Activated naive CD4-positive, alpha-beta T cell treated with anti-CD3 and anti-CD28 coated beads, Interleukin-2, amount 10 ng/mL, durations not matched to agents 7 days and 5 days (primary cell): ENCODE data around the gene DACH1.

ENCODE experiments used
- CTCF ChIA-PET: fragments of 350-600 bp; sonication (Branson Sonifier 250); formaldehyde crosslinking; loops from one replicate; lab custom pipeline; 2021; ENCODE audit warnings: antibody characterized with exemption; lab: Charles Lee
- DNase-seq: peaks from one replicate; pipeline ENCODE4 v3.0.0-alpha.2; 2020
- H3K27ac Mint-ChIP-seq: one replicate; pipeline ENCODE4 v1.8.0; 2021; ENCODE audit warnings: mild to moderate bottlenecking, moderate library complexity, mixed read lengths
- H3K27me3 Mint-ChIP-seq: one replicate; pipeline ENCODE4 v1.8.0; 2021; ENCODE audit warnings: mild to moderate bottlenecking, mixed read lengths
- H3K36me3 Mint-ChIP-seq: one replicate; pipeline ENCODE4 v1.8.0; 2021; ENCODE audit warnings: mixed read lengths
- H3K4me1 Mint-ChIP-seq: one replicate; pipeline ENCODE4 v1.8.0; 2021; ENCODE audit warnings: mixed read lengths
- H3K4me3 Mint-ChIP-seq: one replicate; pipeline ENCODE4 v1.8.0; 2021; ENCODE audit warnings: mild to moderate bottlenecking, moderate library complexity, mixed read lengths
- H3K9me3 Mint-ChIP-seq: one replicate; pipeline ENCODE4 v1.8.0; 2021; ENCODE audit warnings: mixed read lengths

Gene DACH1

GRCh38 chr13:71634602-71635443, 232.2 kb downstream of the DACH1 start:
- no peaks in the 10 kb centered on the region for H3K9me3 Mint-ChIP-seq
- H3K36me3 Mint-ChIP-seq = no peaks in the 10 kb centered on the region
- H3K4me1 Mint-ChIP-seq = no peaks in the 10 kb centered on the region
- DNase-seq = no peak
- H3K4me3 Mint-ChIP-seq = no peak overlapping the region
- CTCF ChIA-PET = no interaction called here
- no peaks in the 10 kb centered on the region for H3K27me3 Mint-ChIP-seq
- no peak overlapping the region for H3K27ac Mint-ChIP-seq

GRCh38 chr13:71634182-71634581, 232.8 kb downstream of the DACH1 start:
- CTCF ChIA-PET = no interaction called here
- no peaks in the 10 kb centered on the region for H3K27me3 Mint-ChIP-seq
- H3K4me3 Mint-ChIP-seq = no peak overlapping the region
- H3K27ac Mint-ChIP-seq = no peak overlapping the region
- no peaks in the 10 kb centered on the region for H3K36me3 Mint-ChIP-seq
- no peaks in the 10 kb centered on the region for H3K4me1 Mint-ChIP-seq
- no peak for DNase-seq
- H3K9me3 Mint-ChIP-seq = no peaks in the 10 kb centered on the region

GRCh38 chr13:71632721-71633120, 234.3 kb downstream of the DACH1 start:
- H3K4me1 Mint-ChIP-seq = no peaks in the 10 kb centered on the region
- no peaks in the 10 kb centered on the region for H3K9me3 Mint-ChIP-seq
- no peak overlapping the region for H3K4me3 Mint-ChIP-seq
- no peak overlapping the region for H3K27ac Mint-ChIP-seq
- DNase-seq = no peak
- no peaks in the 10 kb centered on the region for H3K36me3 Mint-ChIP-seq
- no peaks in the 10 kb centered on the region for H3K27me3 Mint-ChIP-seq
- CTCF ChIA-PET = no interaction called here

GRCh38 chr13:71632206-71632605, 234.8 kb downstream of the DACH1 start:
- Mint-ChIP-seq H3K4me1 (no peaks in the 10 kb centered on the region), H3K27me3 (no peaks in the 10 kb centered on the region), H3K9me3 (no peaks in the 10 kb centered on the region), H3K4me3 (no peak overlapping the region), H3K27ac (no peak overlapping the region), H3K36me3 (no peaks in the 10 kb centered on the region)
- no peak for DNase-seq
- CTCF ChIA-PET = no interaction called here

DNA sequence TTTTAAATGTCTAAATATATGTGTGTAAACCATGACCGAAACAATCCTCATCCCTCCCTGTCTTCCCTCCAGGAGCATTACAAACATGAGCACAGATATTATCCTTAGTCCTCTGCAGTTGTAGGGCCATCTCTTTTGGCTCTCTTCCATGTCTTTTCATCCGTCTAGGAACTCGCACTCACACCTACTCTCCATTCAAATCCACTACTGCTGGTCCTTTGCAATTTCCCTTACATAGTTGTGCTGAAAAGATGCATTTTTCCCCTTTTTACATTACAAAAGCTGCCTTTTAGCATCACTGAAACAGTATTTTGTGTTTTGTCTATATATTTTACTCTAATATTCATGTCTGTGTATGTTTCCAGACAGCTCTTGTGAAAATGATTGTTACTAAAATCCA, 237.8 kb downstream of the DACH1 start:
- Mint-ChIP-seq H3K9me3 (no peaks in the 10 kb centered on the region), H3K4me3 (no peak overlapping the region), H3K27me3 (no peaks in the 10 kb centered on the region), H3K27ac (no peak overlapping the region), H3K36me3 (no peaks in the 10 kb centered on the region), H3K4me1 (no peaks in the 10 kb centered on the region)
- DNase-seq = no peak
- CTCF ChIA-PET = no interaction called here

DNA sequence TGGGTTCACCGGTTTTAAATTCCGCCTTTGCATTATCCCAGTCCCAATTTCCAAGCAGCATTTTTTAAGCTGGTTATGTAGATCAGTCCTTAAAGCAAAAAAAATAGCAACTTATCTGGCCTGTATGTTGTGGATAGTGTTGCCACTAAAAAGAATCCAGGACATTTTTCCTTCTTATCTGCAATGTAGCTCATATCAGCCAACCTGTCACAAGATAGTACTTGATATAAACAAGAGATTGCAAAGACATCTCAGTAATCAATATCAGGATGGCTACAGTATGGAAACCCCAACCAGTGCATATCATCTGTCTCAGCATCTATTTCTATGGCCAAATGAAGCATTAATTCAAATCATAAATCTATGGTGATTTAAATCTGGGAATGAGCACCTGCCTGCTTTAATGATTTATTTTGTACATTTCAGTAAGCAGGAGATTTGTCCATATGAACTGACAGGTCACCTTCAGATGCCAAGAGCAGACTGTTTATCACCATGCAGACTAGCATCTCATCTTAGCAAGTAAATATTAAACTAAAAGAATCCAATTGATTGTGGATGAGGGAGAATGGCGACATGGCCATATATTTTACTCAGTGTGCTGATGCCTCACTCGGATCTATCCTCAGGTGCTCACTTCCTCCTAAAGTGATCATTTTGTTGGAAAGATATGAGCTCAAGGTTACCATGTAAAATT, 240.4 kb downstream of the DACH1 start:
- no peaks in the 10 kb centered on the region for H3K36me3 Mint-ChIP-seq
- DNase-seq = no peak
- no peaks in the 10 kb centered on the region for H3K27me3 Mint-ChIP-seq
- H3K4me1 Mint-ChIP-seq = no peaks in the 10 kb centered on the region
- CTCF ChIA-PET = no interaction called here
- no peak overlapping the region for H3K4me3 Mint-ChIP-seq
- H3K9me3 Mint-ChIP-seq = no peaks in the 10 kb centered on the region
- no peak overlapping the region for H3K27ac Mint-ChIP-seq

DNA sequence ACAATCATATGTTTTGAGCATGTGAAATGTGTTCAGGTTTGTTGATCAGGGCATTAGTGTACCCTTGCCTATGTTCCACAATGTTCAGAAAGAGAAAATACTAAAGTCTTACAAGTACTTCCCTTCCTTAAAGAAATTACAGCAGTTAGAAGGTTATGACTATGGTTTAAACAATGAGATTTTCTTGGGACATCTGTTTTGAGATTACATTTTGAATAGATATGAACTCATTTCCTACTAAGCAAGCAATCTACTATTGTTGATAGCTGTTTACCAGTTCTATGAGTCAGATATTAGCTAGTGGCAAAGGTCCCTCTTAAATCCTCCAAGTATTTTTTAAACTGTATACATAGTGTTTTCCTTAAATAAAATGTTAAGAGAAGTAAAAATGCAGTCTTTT, 241.3 kb downstream of the DACH1 start:
- H3K27me3 Mint-ChIP-seq = no peaks in the 10 kb centered on the region
- H3K9me3 Mint-ChIP-seq = no peaks in the 10 kb centered on the region
- CTCF ChIA-PET = no interaction called here
- no peak for DNase-seq
- no peak overlapping the region for H3K4me3 Mint-ChIP-seq
- H3K27ac Mint-ChIP-seq = no peak overlapping the region
- no peaks in the 10 kb centered on the region for H3K36me3 Mint-ChIP-seq
- H3K4me1 Mint-ChIP-seq = no peaks in the 10 kb centered on the region

GRCh38 chr13:71624653-71625600, 242.1 kb downstream of the DACH1 start:
- Mint-ChIP-seq H3K27me3 (no peaks in the 10 kb centered on the region), H3K36me3 (no peaks in the 10 kb centered on the region), H3K27ac (no peak overlapping the region), H3K9me3 (no peaks in the 10 kb centered on the region), H3K4me1 (no peaks in the 10 kb centered on the region), H3K4me3 (no peak overlapping the region)
- no peak for DNase-seq
- CTCF ChIA-PET = no interaction called here

- no peak overlapping the region for H3K4me3 Mint-ChIP-seq
- no peaks in the 10 kb centered on the region for H3K36me3 Mint-ChIP-seq
- H3K4me1 Mint-ChIP-seq = no peaks in the 10 kb centered on the region
- no peaks in the 10 kb centered on the region for H3K27me3 Mint-ChIP-seq
- no peak for DNase-seq
- H3K27ac Mint-ChIP-seq = no peak overlapping the region
- no peaks in the 10 kb centered on the region for H3K9me3 Mint-ChIP-seq
- CTCF ChIA-PET = no interaction called here
These were observed 245.6 kb downstream of the DACH1 start for GRCh38 chr13:71621174-71622124.

DNA sequence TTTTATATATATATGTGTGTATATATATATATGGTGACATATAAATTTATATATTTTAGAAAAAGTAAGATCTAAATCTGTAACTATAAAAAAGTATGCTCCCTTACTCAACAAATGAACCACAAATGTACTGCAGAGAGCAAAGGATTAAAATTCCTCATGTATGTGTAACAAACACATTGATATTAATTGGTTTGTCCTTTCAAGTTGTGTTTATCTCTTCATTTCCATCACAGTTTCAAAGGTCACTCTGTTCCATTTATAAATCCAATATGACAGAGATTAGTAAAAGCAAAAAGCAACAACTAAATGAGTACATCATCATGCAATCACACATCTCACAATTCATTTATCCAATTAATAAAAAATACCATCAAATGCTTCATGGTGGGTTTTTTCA, 247.9 kb downstream of the DACH1 start:
- H3K4me3 Mint-ChIP-seq = no peak overlapping the region
- no peaks in the 10 kb centered on the region for H3K27me3 Mint-ChIP-seq
- H3K27ac Mint-ChIP-seq = no peak overlapping the region
- no peaks in the 10 kb centered on the region for H3K36me3 Mint-ChIP-seq
- H3K9me3 Mint-ChIP-seq = no peaks in the 10 kb centered on the region
- DNase-seq = no peak
- H3K4me1 Mint-ChIP-seq = no peaks in the 10 kb centered on the region
- CTCF ChIA-PET = no interaction called here

- no peaks in the 10 kb centered on the region for H3K9me3 Mint-ChIP-seq
- no peaks in the 10 kb centered on the region for H3K27me3 Mint-ChIP-seq
- no peak for DNase-seq
- H3K4me3 Mint-ChIP-seq = no peak overlapping the region
- H3K4me1 Mint-ChIP-seq = no peaks in the 10 kb centered on the region
- CTCF ChIA-PET = no interaction called here
- H3K27ac Mint-ChIP-seq = no peak overlapping the region
- H3K36me3 Mint-ChIP-seq = no peaks in the 10 kb centered on the region
These were observed 248.8 kb downstream of the DACH1 start for GRCh38 chr13:71618159-71618558.

DNA sequence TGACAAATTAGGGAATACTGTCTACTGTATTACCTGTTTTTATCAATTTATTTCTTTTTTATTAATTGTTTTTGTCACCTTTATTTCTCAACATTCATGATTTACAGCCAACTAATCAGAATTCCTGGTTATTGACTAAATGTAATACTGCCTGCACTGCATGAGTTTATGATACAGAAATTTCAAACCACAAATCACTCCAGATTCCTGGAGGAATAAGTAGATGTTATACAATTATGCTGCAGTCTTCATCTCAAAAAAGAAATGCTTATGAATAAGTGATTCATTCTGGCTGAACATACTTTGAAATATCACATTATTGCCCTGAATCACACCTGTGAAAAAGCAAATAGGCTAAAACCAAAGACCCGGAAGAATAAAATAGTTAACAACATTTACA, 249.7 kb downstream of the DACH1 start:
- Mint-ChIP-seq H3K27ac (no peak overlapping the region), H3K4me1 (no peaks in the 10 kb centered on the region)
- CTCF ChIA-PET = no interaction called here

GRCh38 chr13:71613066-71613745, 253.8 kb downstream of the DACH1 start:
- H3K4me3 Mint-ChIP-seq = no peak overlapping the region
- CTCF ChIA-PET = no interaction called here
- no peak overlapping the region for H3K27ac Mint-ChIP-seq
- DNase-seq = no peak
- H3K9me3 Mint-ChIP-seq = no peaks in the 10 kb centered on the region
- H3K4me1 Mint-ChIP-seq = peaks cover 2% of the 10 kb centered on the region
- H3K27me3 Mint-ChIP-seq = no peaks in the 10 kb centered on the region
- no peaks in the 10 kb centered on the region for H3K36me3 Mint-ChIP-seq

More for the DNA sequence above, 249.7 kb downstream of the DACH1 start:
- Mint-ChIP-seq H3K9me3 (no peaks in the 10 kb centered on the region), H3K4me3 (no peak overlapping the region), H3K27me3 (no peaks in the 10 kb centered on the region), H3K36me3 (no peaks in the 10 kb centered on the region)
- DNase-seq = no peak
